Measurements from ENCODE around the gene SKIL.

Gene SKIL

DNA sequence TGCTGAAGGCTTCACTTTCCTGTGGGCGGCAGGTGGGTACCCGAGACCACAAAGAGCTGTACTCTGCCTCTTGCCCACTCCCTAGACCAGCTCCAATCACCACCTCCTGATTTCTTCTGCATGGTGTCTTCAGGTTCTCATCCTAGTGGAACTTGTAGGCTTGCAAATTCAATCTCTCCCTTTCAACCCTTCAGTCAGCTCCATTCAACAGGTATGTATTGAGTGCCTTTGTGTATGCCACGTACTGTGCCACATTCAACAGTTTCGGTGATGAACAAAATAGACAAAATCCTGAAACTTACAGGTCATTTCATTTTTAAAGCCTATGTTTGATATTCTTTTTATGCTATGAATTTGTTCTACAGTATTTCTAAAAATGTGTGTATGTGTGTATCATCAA is 55.8 kb downstream of the SKIL start:
- no peak for DNase-seq

DNA sequence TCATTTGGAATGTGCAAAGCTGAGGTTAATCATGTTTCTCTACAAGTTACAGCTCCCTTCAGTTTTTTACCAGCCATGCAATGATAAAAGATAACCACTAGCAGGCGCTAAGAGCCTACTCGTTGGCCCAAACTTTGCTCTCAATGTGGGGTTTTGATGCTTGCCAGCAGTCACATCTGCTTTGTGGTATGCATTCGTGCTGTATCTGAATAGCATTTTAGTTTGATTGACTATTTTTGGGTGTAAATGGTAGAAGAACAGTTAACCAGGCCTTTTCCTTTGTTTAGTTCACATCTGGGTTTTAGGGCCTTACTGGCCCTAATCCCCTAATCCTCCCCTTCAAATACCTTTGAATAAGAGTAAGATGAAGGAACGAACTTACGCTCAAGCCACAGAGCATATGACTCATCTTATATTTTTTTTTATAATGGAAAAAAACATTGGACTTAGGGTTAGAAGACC is 56.7 kb downstream of the SKIL start:
- peak; percentile 89 for DNase-seq

- DNase-seq, result peak; percentile 25
Measured at GRCh38 chr3:170417090-170417489, 59.6 kb downstream of the SKIL start.

GRCh38 chr3:170418422-170419398 is 61.2 kb downstream of the SKIL start, which contains the start of gene CLDN11:
Gene CLDN11 (plus strand): TSS chr3:170418868. CDS start chr3:170419067, 199 bp downstream.
- DNase-seq, result peak; percentile 75

DNA sequence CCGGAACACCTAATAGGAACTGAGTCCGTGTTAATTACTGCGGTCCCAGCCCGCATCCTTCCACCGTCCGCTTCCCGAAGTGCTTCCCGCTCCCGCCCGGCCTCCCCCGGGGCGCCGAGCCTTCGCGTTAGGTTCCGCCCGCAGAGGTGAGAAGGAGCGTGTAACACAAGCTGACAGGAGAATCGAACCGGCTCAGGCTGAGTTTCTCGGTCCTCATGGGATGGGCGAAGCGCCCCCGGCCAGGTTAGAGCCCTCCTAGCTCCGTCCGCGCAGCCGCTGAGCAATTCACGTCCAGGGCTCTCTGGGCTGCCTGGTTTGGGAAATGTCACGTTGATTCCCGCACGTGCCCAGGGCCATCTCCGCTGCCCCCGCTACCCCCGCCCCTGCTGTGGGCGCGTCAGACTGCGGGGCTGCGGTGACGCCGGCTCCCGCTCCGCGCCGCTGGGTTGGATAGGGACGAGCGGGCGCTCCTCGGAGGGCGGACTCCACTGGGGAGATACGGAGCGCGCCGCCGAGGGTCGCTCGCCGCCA is 62.1 kb downstream of the SKIL start:
- peak; percentile 82 for DNase-seq

DNA sequence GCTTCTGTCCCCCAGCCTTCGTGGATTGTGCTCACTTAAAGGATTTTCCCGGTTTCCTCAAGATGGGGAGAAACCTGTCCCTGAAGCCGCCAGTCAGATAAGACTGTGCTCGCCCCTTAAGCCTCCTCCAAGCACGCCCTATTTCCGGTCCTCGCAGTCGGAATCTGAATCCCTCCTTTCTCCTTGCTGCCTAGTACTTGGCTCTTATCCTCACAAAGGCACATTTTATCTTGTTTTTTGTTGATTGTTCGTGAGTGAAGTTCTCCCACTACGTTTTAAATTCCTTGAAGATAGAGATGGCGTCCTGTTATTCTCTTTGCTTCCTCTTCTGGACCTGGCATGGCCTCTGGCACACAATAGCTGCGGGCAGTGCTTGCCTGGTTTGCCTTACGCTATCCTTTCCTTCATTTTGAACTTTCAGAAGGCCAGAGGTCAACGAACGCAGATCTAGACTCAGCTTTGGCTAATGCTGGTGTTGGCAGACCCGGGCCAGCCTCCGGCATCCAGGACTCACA is 62.8 kb downstream of the SKIL start:
- DNase-seq, result peak; percentile 65

- peak; percentile 42 for DNase-seq
Measured at GRCh38 chr3:170421111-170421641, 63.7 kb downstream of the SKIL start.

- no peak for DNase-seq
Measured at GRCh38 chr3:170421758-170422157, 64.2 kb downstream of the SKIL start.

GRCh38 chr3:170423001-170423615 is 65.6 kb downstream of the SKIL start:
- no peak for DNase-seq

GRCh38 chr3:170424879-170425278 is 67.4 kb downstream of the SKIL start:
- DNase-seq, result no peak

- DNase-seq, result peak; percentile 48
Measured at GRCh38 chr3:170425491-170426239, 68.2 kb downstream of the SKIL start.

DNA sequence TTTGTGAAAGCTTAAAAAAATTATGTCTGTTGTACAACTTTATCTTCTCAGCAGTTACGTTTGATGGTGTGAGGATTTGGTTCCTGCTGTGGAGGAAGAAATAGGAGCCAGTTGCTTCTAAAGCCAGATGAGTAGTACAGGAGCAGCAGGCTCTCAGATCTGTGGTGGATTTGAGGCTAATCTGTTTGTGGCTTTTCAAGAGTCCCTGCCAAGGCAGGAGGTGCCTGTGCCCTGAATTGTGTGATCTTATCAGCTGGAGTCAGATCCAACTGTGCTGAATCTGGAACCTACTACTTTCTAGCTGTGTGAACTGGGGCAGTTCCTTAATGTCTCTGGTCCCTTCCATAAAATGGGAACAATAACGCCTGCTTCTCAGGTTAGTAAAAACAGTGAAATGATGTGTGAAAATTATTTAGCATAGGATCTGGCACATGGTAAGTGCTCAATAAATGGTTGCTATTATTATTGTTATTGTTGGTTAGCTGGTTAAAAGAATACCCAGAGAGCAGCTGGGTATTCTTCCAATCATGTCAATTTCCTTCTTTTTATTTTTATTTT is 68.8 kb downstream of the SKIL start:
- no peak for DNase-seq

- no peak for DNase-seq
Measured at GRCh38 chr3:170428095-170428494, 70.6 kb downstream of the SKIL start.

DNA sequence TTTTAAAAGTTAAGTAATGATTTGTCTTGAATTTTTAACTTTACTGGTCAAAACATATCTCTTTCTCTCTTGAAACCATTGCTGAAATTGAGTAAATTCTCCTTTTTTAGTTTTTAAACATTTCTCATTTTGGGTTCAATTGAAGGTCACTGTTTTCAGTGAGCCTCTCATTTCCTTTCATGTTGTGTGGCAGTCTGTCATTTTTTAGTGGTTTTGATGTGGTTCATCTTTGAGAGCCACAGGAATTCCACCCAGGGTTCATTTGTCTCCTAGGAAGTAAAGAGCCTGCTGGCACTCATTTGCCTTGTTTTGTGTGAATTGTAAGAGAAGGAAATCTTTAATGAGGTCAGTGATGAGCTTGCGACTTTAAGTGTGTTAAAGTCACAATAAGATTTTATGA is 71.5 kb downstream of the SKIL start:
- peak; percentile 70 for DNase-seq

DNA sequence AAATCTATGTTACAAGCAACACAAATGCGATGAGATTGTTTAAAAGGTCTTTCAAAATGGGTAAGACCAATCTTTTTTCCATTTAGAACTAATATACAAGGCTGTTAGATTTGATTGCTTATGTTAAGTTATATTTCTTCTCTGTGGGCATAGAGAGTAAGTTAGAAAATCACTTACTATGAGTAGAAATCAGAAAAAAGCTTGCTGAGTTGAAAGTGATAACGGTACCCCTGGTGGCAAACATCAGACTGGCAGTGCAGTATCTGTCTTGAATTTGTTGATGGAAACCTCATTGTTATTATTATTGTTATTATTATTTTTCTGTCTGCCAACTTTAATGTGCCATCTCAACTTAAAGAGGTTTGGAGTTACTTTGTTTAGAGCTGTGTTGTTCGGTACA is 73.5 kb downstream of the SKIL start:
- no peak for DNase-seq

DNA sequence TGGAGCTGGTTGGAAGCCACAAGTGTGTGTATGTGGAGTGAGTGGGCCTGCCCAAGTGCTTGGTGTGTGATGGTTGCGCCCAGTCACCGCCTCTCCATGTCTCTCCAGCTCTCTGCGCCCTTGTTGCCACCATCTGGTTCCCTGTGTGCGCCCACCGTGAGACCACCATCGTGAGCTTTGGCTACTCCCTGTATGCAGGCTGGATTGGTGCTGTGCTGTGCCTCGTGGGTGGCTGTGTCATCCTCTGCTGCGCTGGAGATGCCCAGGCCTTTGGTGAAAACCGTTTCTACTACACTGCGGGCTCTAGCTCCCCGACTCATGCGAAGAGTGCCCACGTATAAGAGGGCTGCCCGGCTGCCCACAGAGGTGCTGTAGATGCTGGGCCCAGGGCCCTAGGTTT is 74.9 kb downstream of the SKIL start:
- no peak for DNase-seq

DNA sequence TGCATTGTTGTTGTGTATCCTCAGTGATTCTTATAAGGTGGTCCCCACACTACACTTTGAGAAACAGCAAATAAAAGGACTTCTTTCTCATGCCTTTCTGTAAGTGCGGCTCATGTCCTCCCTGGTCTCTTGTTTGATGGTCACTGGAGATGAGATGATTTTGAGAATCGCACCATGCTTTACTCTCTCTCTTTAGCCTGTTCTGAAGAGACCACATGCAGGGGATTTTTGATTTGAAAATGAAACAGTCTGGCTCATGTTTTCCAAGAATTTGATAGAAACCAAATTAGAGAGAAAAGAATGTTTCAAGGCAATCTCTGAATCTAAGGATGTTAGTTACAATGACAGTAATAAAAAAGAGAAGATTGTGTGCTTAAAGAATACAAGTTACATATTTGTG is 79.2 kb downstream of the SKIL start:
- no peak for DNase-seq

- DNase-seq, result no peak
Measured at GRCh38 chr3:170437176-170437575, 79.7 kb downstream of the SKIL start.

- no peak for DNase-seq
Measured at GRCh38 chr3:170437696-170438407, 80.3 kb downstream of the SKIL start.

GRCh38 chr3:170438836-170439235 is 81.3 kb downstream of the SKIL start:
- no peak for DNase-seq

- no peak for DNase-seq
Measured at GRCh38 chr3:170440344-170440743, 82.8 kb downstream of the SKIL start.

All from eye (tissue), 1 donor.